NCI-H1092 treated with DMSO at 0.1 percent for 48 hours (cell line): ENCODE data around the gene JPT2.

Experiments
- DNase-seq: peaks from one replicate; lab custom pipeline; 2025; lab: John Stamatoyannopoulos, UW

Gene JPT2

GRCh38 chr16:1651974-1652312 lies 26.1 kb upstream of the JPT2 start:
- no peak for DNase-seq

- no peak for DNase-seq
These were observed 25.1 kb upstream of the JPT2 start for GRCh38 chr16:1653023-1653422.

- no peak for DNase-seq
These were observed 23.4 kb upstream of the JPT2 start for GRCh38 chr16:1654505-1655268.

- DNase-seq, result no peak
These were observed 22.7 kb upstream of the JPT2 start for GRCh38 chr16:1655269-1655807.

- DNase-seq, result no peak
These were observed 21.9 kb upstream of the JPT2 start for GRCh38 chr16:1655909-1656807.

- no peak for DNase-seq
These were observed 21.1 kb upstream of the JPT2 start for GRCh38 chr16:1656808-1657617.

- no peak for DNase-seq
These were observed 20.2 kb upstream of the JPT2 start for GRCh38 chr16:1657841-1658240.

GRCh38 chr16:1659031-1659430 lies 19.0 kb upstream of the JPT2 start:
- DNase-seq, result no peak

GRCh38 chr16:1661826-1662225 lies 16.3 kb upstream of the JPT2 start:
- DNase-seq, result no peak

GRCh38 chr16:1662543-1662942 lies 15.5 kb upstream of the JPT2 start:
- DNase-seq, result no peak

- no peak for DNase-seq
These were observed 12.2 kb upstream of the JPT2 start for GRCh38 chr16:1665829-1666228.

- DNase-seq, result no peak
These were observed 11.8 kb upstream of the JPT2 start for GRCh38 chr16:1666316-1666715.

- no peak for DNase-seq
These were observed 10.8 kb upstream of the JPT2 start for GRCh38 chr16:1667271-1667670.

GRCh38 chr16:1667916-1668315 lies 10.2 kb upstream of the JPT2 start:
- DNase-seq, result no peak

- DNase-seq, result no peak
These were observed 9.3 kb upstream of the JPT2 start for GRCh38 chr16:1668612-1669319.

- no peak for DNase-seq
These were observed 8.4 kb upstream of the JPT2 start for GRCh38 chr16:1669698-1670097.

- DNase-seq, result no peak
These were observed 7.7 kb upstream of the JPT2 start for GRCh38 chr16:1670371-1670770.

- no peak for DNase-seq
These were observed 7.2 kb upstream of the JPT2 start for GRCh38 chr16:1670866-1671265.

GRCh38 chr16:1673424-1674151 lies 4.5 kb upstream of the JPT2 start:
- no peak for DNase-seq

- no peak for DNase-seq
These were observed 3.8 kb upstream of the JPT2 start for GRCh38 chr16:1674306-1674705.
